Gastrocnemius medialis (tissue), 4 donors: ENCODE results near the gene SSU72.

Experiments used
- POLR2A ChIP-seq, 2 donors: fragments of 450-650 bp; IDR thresholded peaks; one replicate each; pipeline ENCODE4 v1.6.1; 2017; ENCODE audit warnings: antibody characterized with exemption in 2 of 2, mild to moderate bottlenecking in 2 of 2, moderate library complexity in 2 of 2
- TF ChIP-seq, protein P1 (sequence below), 5 experiments: fragments of 450-650 bp in 3 of 5; fragments of 200-600 bp in 2 of 5; sonication (generic) in 2 of 5; IDR thresholded peaks in 4 of 5; conservative IDR thresholded peaks in 1 of 5; 1 replicate in 4 of 5; 2 replicates in 1 of 5; pipeline ENCODE4 v1.5.1; 2016 to 2019; ENCODE audit warnings: antibody characterized with exemption in 5 of 5, mild to moderate bottlenecking in 3 of 5, moderate library complexity in 3 of 5

DNA sequence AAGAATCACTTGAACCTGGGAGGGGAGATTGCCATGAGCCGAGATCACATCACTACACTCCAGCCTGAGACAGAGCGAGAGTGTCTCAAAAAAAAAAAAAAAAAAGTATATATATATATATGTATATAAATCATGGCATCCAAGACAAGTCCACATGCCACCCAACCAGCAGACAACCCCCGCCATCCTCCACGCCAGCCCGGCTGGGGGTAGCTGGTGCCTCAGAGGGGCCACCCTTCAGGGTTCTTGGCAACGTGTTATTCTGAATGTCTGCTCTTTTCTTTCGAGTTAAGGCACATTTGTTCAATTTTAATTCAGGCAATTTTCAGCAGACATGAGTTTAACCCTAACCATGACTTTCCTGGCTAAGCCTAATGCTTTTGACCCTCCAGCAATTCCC lies 24.6 kb downstream of the SSU72 start:
- TF ChIP-seq, protein P1, sequence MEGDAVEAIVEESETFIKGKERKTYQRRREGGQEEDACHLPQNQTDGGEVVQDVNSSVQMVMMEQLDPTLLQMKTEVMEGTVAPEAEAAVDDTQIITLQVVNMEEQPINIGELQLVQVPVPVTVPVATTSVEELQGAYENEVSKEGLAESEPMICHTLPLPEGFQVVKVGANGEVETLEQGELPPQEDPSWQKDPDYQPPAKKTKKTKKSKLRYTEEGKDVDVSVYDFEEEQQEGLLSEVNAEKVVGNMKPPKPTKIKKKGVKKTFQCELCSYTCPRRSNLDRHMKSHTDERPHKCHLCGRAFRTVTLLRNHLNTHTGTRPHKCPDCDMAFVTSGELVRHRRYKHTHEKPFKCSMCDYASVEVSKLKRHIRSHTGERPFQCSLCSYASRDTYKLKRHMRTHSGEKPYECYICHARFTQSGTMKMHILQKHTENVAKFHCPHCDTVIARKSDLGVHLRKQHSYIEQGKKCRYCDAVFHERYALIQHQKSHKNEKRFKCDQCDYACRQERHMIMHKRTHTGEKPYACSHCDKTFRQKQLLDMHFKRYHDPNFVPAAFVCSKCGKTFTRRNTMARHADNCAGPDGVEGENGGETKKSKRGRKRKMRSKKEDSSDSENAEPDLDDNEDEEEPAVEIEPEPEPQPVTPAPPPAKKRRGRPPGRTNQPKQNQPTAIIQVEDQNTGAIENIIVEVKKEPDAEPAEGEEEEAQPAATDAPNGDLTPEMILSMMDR (IDR thresholded peaks at IDR 0.05 in 4 of 5, conservative IDR thresholded peaks at IDR 0.05 in 1 of 5) = no peak
- TF ChIP-seq POLR2A (IDR thresholded peaks at IDR 0.05) = no peak
